HG03095 (cell line): Measurements from ENCODE around the gene UGGT2.

Experiments
- ATAC-seq: cut with Tn5 transposase; IDR thresholded peaks from one replicate; pipeline ENCODE4 v1.9.1; 2021; ENCODE audit warnings: moderate library complexity; ENCODE audit not compliant: unreplicated experiment

The UGGT2 gene

DNA sequence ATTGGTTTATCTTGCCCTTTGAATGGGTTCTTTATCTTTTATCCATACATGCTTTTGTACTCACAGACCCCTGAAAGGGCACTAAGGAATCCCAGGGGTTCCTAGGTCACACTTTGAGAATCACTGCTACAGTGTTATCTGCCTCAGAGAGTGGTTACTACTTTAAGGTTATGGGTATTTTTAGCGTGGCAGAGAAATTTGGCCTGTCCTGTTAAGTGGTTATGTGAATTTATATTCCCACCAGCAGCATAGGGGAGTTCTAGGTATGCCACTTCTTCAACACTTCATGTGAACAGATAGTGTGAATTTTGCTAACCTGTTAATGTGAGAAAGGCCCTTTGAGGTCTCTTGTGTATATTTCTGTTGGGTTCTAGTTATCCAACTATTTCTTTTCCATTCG, 300.5 kb downstream of the UGGT2 start:
- no peak for ATAC-seq
